GM12878 (cell line): ENCODE measurements around the gene ABCG2. TPM values are rescaled to one million over a fixed set of nuclear protein-coding genes. Genes with fewer than 3 reads are reported as not detected.

ENCODE experiments used
- ATAC-seq: fragments of 200-7000 bp; cut with Tn5 transposase; 3 replicates; pipeline ENCODE4 v1.9.1; 2020; ENCODE audit warnings: mild to moderate bottlenecking, moderate library complexity
- BruUV-seq: library from RNA; stranded (reverse); fragments of 400-500 nt; replicated peaks from 2 replicates; lab custom pipeline; 2021; lab: Mats Ljungman, UMichigan
- CTCF ChIA-PET: fragments of 300-600 bp; sonication (Branson Sonifier 250); formaldehyde crosslinking; extraction: SDS; loops from one replicate; lab custom pipeline; 2021; ENCODE audit warnings: inconsistent platforms; lab: Yijun Ruan, JAX
- POLR2A ChIA-PET: fragments of 350-600 bp; formaldehyde crosslinking; extraction: SDS; loops from one replicate; lab custom pipeline; 2021; ENCODE audit warnings: inconsistent platforms; lab: Charles Lee
- RAD21 ChIA-PET: fragments of 300-600 bp; sonication (Branson Sonifier 250); formaldehyde crosslinking; loops from one replicate; lab custom pipeline; 2023; ENCODE audit warnings: antibody characterized with exemption; ENCODE audit not compliant: unreplicated experiment; lab: Charles Lee
- SMC1A ChIA-PET: fragments of 300-600 bp; sonication (Branson Sonifier 250); formaldehyde crosslinking; loops from one replicate; lab custom pipeline; 2023; ENCODE audit not compliant: unreplicated experiment, uncharacterized antibody; lab: Charles Lee
- DNase-seq: peaks from one replicate; pipeline ENCODE4 v3.0.0-alpha.2; 2011; ENCODE audit warnings: low read depth, low spot score
- FAIRE-seq: peaks from 3 replicates; lab custom pipeline; 2011; peaks lifted over from hg19 to GRCh38; lab: Jason Lieb, UNC
- H2AFZ ChIP-seq: 2 replicates; pipeline ENCODE4 v1.6.0; 2011; ENCODE audit warnings: low read depth, low read length, control low read depth; ENCODE audit not compliant: control insufficient read depth
- H3K27ac ChIP-seq: 2 replicates; pipeline ENCODE4 v1.5.1; 2011; ENCODE audit warnings: control low read depth; ENCODE audit not compliant: control insufficient read depth, insufficient read depth
- H3K27me3 ChIP-seq, 2 experiments: replicated peaks in 1 of 2; 2 replicates each; pipeline versions ENCODE4 v1.6.0 to v1.6.1; 2011; ENCODE audit warnings: low read length in 1 of 2; ENCODE audit not compliant: control insufficient read depth in 2 of 2, insufficient read depth in 2 of 2
- H3K36me3 ChIP-seq, 2 experiments: 2 replicates each; pipeline ENCODE4 v1.5.1; 2011; ENCODE audit warnings: low read length in 1 of 2; ENCODE audit not compliant: control insufficient read depth in 2 of 2, insufficient read depth in 2 of 2
- H3K4me1 ChIP-seq: 2 replicates; pipeline ENCODE4 v1.6.1; 2011; ENCODE audit warnings: mild to moderate bottlenecking, low read length, moderate library complexity, mixed read lengths; ENCODE audit not compliant: control insufficient read depth, insufficient read depth
- H3K4me2 ChIP-seq: 2 replicates; pipeline ENCODE4 v1.6.0; 2011; ENCODE audit warnings: control low read depth; ENCODE audit not compliant: control insufficient read depth, insufficient read depth
- H3K4me3 ChIP-seq: fragments of 200-600 bp; sonication (generic); 2 replicates; pipeline ENCODE4 v1.5.1; 2016
- H3K79me2 ChIP-seq: 2 replicates; pipeline ENCODE4 v1.6.0; 2011; ENCODE audit warnings: low read length; ENCODE audit not compliant: control insufficient read depth, insufficient read depth
- H3K9ac ChIP-seq: 2 replicates; pipeline ENCODE4 v1.8.0; 2011; ENCODE audit warnings: low read length, control low read depth, mixed read lengths; ENCODE audit not compliant: control insufficient read depth, insufficient read depth
- H3K9me3 ChIP-seq: replicated peaks from 3 replicates; pipeline ENCODE4 v1.5.1; 2011; ENCODE audit warnings: mild to moderate bottlenecking, low read length; ENCODE audit not compliant: control insufficient read depth, insufficient read depth
- H4K20me1 ChIP-seq: 2 replicates; pipeline ENCODE4 v1.6.0; 2011; ENCODE audit not compliant: control insufficient read depth, insufficient read depth
- BCLAF1 ChIP-seq: fragments of 450-650 bp; IDR thresholded peaks from 2 replicates; pipeline ENCODE4 v1.6.1; 2017; ENCODE audit warnings: antibody characterized with exemption, mild to moderate bottlenecking, moderate library complexity
- GABPA ChIP-seq: IDR thresholded peaks from 2 replicates; pipeline ENCODE4 v1.6.1; 2014; ENCODE audit warnings: antibody characterized with exemption, low read depth, mild to moderate bottlenecking, inconsistent platforms
- REST ChIP-seq: IDR thresholded peaks from 2 replicates; pipeline ENCODE4 v1.6.1; 2012; ENCODE audit warnings: mild to moderate bottlenecking, low read depth, low read length
- SUZ12 ChIP-seq: fragments of 200-600 bp; sonication (generic); IDR thresholded peaks from one replicate; pipeline ENCODE4 v1.6.1; 2018; ENCODE audit warnings: antibody characterized with exemption, mild to moderate bottlenecking; ENCODE audit not compliant: unreplicated experiment
- ZNF592 ChIP-seq: fragments of 450-650 bp; IDR thresholded peaks from 2 replicates; pipeline ENCODE4 v1.6.1; 2017; ENCODE audit warnings: mild to moderate bottlenecking, moderate library complexity
- ZNF622 ChIP-seq: fragments of 450-650 bp; IDR thresholded peaks from 2 replicates; pipeline ENCODE4 v1.6.1; 2017; ENCODE audit warnings: mild to moderate bottlenecking, inconsistent platforms
- WGBS: methylation state at CpG from one replicate; pipeline ENCODE4 v1.1.6; 2016; ENCODE audit warnings: low lambda C conversion rate; ENCODE audit not compliant: insufficient replicate concordance, insufficient coverage; ENCODE audit errors: missing lambda C conversion rate; 5-methylcytosine and 5-hydroxymethylcytosine counted together
- in situ Hi-C: fragments of 300-500 bp; cut with MboI; formaldehyde crosslinking; loops from 9 replicates; pipeline ENCODE4 v1.14.3; 2018; ENCODE audit warnings: mixed read lengths
- intact Hi-C: fragments of 100-400 bp; cut with micrococcal nuclease; formaldehyde crosslinking; loops from one replicate; pipeline ENCODE4 v1.14.2; 2022; ENCODE audit not compliant: unreplicated experiment
- polyA plus RNA-seq, 11 experiments: library from polyadenylated mRNA; depleted of rRNA in 4 of 11; unstranded in 6 of 11; stranded (reverse) in 5 of 11; fragments of >200 nt; fragmentation: Nextera tagmentation in 4 of 11; fragmentation: Illumina TruSeq in 1 of 11; extraction: Ambion mirVana in 4 of 11; extraction: Trizol in 1 of 11; gene quantifications; 1 replicate in 1 of 11; 2 replicates in 10 of 11; pipeline versions ENCODE4 v1.2.1 to v1.2.3, GENCODE V29; 2011 to 2016; ENCODE audit warnings: inconsistent platforms in 2 of 11, missing spikeins in 2 of 11, low read depth in 1 of 11
- total RNA-seq, 4 experiments: library from RNA; depleted of rRNA in 3 of 4; stranded (reverse); fragments of >200 nt in 3 of 4; fragmentation: Illumina TruSeq in 1 of 4; extraction: Trizol in 1 of 4; gene quantifications; 2 replicates each; pipeline versions ENCODE4 v1.2.1 to v1.2.3, GENCODE V29; 2013 to 2021

ABCG2 gene
- total and polyA plus RNA-seq, 10 of the 15 experiments (the other 5 are each of a cell fraction or from before 2014, with no cell fraction given): 0.03 to 0.06 (median 0.04) TPM; not detected in 7

- TF ChIP-seq REST: no peak
- no peak for TF ChIP-seq GABPA
- TF ChIP-seq, all 136 proteins: peak for 0
Measured at GRCh38 chr4:88078579-88078978, 79.9 kb downstream of the ABCG2 start (continued).

GRCh38 chr4:88077911-88078524 is 80.4 kb downstream of the ABCG2 start:
- no peaks in the 10 kb centered on the region for H4K20me1 ChIP-seq
- H3K4me3 ChIP-seq: no peak overlapping the region
- no peak overlapping the region for H3K4me2 ChIP-seq
- intact Hi-C loops (no loop called here), in situ Hi-C loops (no loop called here)
- 94% methylated on average over 7 of the region's 7 CpGs for WGBS
- ATAC-seq: no peak
- no peaks in the 10 kb centered on the region for H3K4me1 ChIP-seq
- H3K27ac ChIP-seq: no peak overlapping the region
- SMC1A ChIA-PET: no interaction called here
- H3K36me3 ChIP-seq: peaks cover 0 to 4% of the 10 kb centered on the region in 2 experiments; a peak in 2 of 4 replicates
- no TSS peak for BruUV-seq
- H3K79me2 ChIP-seq: no peaks in the 10 kb centered on the region
- FAIRE-seq: no peak
- no peaks in the 10 kb centered on the region for H3K9me3 ChIP-seq
- POLR2A ChIA-PET: no interaction called here
- H3K9ac ChIP-seq: no peak overlapping the region
- CTCF ChIA-PET: no interaction called here
- RAD21 ChIA-PET: no interaction called here
- no peaks in the 10 kb centered on the region for H3K27me3 ChIP-seq
- no peak for DNase-seq
- TF ChIP-seq ZNF592 (no peak), SUZ12 (no peak), ZNF622 (no peak), BCLAF1 (no peak)
- H2AFZ ChIP-seq: no peak overlapping the region
